ENCODE measurements around the gene PIK3R4.
A peak's percentile ranks its signal among the peaks of the same experiment; 100 is the strongest.

PIK3R4 gene

GRCh38 chr3:130759692-130760338 lies 13.2 kb upstream of the PIK3R4 start:
- TF ChIP-seq CTCF (IDR thresholded peaks at IDR 0.05; ENCODE audit: low read depth, low read length), result peak; percentile 71
- H3K4me3 ChIP-seq (ENCODE audit: low read depth, low read length), result no peak overlapping the region

DNA sequence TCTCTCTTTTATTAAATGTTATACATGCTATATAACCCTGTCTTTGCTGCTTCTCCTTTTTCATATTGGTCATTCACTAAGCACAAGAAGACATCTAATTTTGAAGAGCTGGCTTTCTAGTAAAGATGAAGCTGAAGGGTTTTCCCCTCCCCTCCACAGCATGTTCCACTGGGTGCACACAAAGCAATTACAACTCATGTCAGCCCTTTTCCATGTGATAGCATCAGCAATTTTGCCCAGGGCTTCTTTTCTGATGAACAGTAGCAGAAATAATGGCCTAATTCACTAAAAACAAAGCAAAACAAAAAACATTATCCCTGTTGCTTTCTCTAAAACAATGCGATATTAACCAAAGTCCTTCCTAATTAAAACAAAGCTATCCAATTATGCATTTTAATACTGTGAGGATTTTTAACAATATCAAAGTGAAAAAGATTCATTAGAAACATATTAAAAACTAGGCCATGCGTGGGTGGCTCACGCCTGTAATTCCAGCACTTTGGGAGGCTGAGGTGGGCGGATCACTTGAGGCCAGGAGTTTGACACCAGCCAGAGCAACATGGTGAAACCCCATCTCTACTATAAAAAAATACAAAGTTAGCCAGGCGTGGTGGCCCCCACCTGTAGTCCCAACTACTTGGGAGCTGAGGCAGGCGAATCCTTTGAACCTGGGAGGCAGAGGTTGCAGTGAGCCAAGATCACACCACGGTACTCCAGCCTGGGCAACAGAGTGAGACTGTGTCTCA lies 12.2 kb upstream of the PIK3R4 start:
- no peak for TF ChIP-seq CTCF (IDR thresholded peaks at IDR 0.05; ENCODE audit: low read depth, low read length)
- no peak overlapping the region for H3K4me3 ChIP-seq (ENCODE audit: low read depth, low read length)

GRCh38 chr3:130757611-130758150 lies 11.1 kb upstream of the PIK3R4 start:
- no peak overlapping the region for H3K4me3 ChIP-seq (ENCODE audit: low read depth, low read length)
- TF ChIP-seq CTCF (IDR thresholded peaks at IDR 0.05; ENCODE audit: low read depth, low read length), result no peak

GRCh38 chr3:130755666-130756065 lies 9.0 kb upstream of the PIK3R4 start:
- no peak overlapping the region for H3K4me3 ChIP-seq (ENCODE audit: low read depth, low read length)
- TF ChIP-seq CTCF (IDR thresholded peaks at IDR 0.05; ENCODE audit: low read depth, low read length), result no peak

- TF ChIP-seq CTCF (IDR thresholded peaks at IDR 0.05; ENCODE audit: low read depth, low read length), result no peak
- H3K4me3 ChIP-seq (ENCODE audit: low read depth, low read length), result no peak overlapping the region
These were observed 2.4 kb upstream of the PIK3R4 start for GRCh38 chr3:130748981-130749380.

- TF ChIP-seq CTCF (IDR thresholded peaks at IDR 0.05; ENCODE audit: low read depth, low read length), result no peak
- H3K4me3 ChIP-seq (ENCODE audit: low read depth, low read length), result no peak overlapping the region
These were observed 1.8 kb upstream of the PIK3R4 start for GRCh38 chr3:130748467-130748861.

DNA sequence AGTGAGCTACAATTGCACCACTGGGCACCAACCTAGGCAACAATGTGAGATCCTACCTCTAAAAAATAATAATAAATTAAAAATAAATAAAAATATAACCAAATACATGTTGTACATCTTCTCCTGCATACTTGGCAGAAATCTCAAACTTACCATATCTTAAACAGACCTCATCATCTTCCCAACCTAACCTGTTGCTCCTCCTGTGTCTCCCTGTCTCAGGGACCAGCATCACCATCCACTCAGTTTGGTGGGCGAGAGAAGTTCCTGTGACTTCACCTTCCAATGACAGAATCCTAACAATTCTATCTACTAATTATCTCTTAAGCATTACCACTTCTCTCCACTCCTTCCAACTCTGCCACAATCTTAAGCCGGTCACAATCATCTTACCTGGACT lies 3.3 kb downstream of the PIK3R4 start:
- TF ChIP-seq CTCF (IDR thresholded peaks at IDR 0.05; ENCODE audit: low read depth, low read length), result no peak
- no peak overlapping the region for H3K4me3 ChIP-seq (ENCODE audit: low read depth, low read length)
